ENCODE results near the gene BRD3.

The BRD3 gene

GRCh38 chr9:134039386-134040175, 28.2 kb downstream of the BRD3 start:
- no peak for TF ChIP-seq CTCF (IDR thresholded peaks at IDR 0.05; ENCODE audit: low read depth, low read length, missing control alignments)
- DNase-seq (ENCODE audit: low read depth), result no peak
- in situ Hi-C loops (cut with HindIII; ENCODE audit: low sequenced_read_pairs), result no loop called here
- no peak overlapping the region for H3K4me3 ChIP-seq (ENCODE audit: low read depth, low read length)

- no peak overlapping the region for H3K4me3 ChIP-seq (ENCODE audit: low read depth, low read length)
- in situ Hi-C loops (cut with HindIII; ENCODE audit: low sequenced_read_pairs), result no loop called here
- TF ChIP-seq CTCF (IDR thresholded peaks at IDR 0.05; ENCODE audit: low read depth, low read length, missing control alignments), result no peak
- DNase-seq (ENCODE audit: low read depth), result no peak
Observed at GRCh38 chr9:134037641-134038040, 30.2 kb downstream of the BRD3 start.

GRCh38 chr9:134036130-134036529, 31.7 kb downstream of the BRD3 start:
- TF ChIP-seq CTCF (IDR thresholded peaks at IDR 0.05; ENCODE audit: low read depth, low read length, missing control alignments), result no peak
- in situ Hi-C loops (cut with HindIII; ENCODE audit: low sequenced_read_pairs), result no loop called here
- DNase-seq (ENCODE audit: low read depth), result no peak
- no peak overlapping the region for H3K4me3 ChIP-seq (ENCODE audit: low read depth, low read length)

- no peak overlapping the region for H3K4me3 ChIP-seq (ENCODE audit: low read depth, low read length)
- in situ Hi-C loops (cut with HindIII; ENCODE audit: low sequenced_read_pairs), result no loop called here
- DNase-seq (ENCODE audit: low read depth), result no peak
- no peak for TF ChIP-seq CTCF (IDR thresholded peaks at IDR 0.05; ENCODE audit: low read depth, low read length, missing control alignments)
Observed at GRCh38 chr9:134035041-134036039, 32.5 kb downstream of the BRD3 start.

GRCh38 chr9:134034215-134035040, 33.4 kb downstream of the BRD3 start:
- no peak overlapping the region for H3K4me3 ChIP-seq (ENCODE audit: low read depth, low read length)
- TF ChIP-seq CTCF (IDR thresholded peaks at IDR 0.05; ENCODE audit: low read depth, low read length, missing control alignments), result no peak
- in situ Hi-C loops (cut with HindIII; ENCODE audit: low sequenced_read_pairs), result no loop called here
- DNase-seq (ENCODE audit: low read depth), result no peak

All from astrocyte of the cerebellum (primary cell).